GM21576 (cell line): ENCODE results near the gene TMEM178B.

Source experiments
- ATAC-seq: cut with Tn5 transposase; IDR thresholded peaks from one replicate; pipeline ENCODE4 v1.9.1; 2021; ENCODE audit warnings: mild to moderate bottlenecking, moderate library complexity; ENCODE audit not compliant: unreplicated experiment

TMEM178B gene

DNA sequence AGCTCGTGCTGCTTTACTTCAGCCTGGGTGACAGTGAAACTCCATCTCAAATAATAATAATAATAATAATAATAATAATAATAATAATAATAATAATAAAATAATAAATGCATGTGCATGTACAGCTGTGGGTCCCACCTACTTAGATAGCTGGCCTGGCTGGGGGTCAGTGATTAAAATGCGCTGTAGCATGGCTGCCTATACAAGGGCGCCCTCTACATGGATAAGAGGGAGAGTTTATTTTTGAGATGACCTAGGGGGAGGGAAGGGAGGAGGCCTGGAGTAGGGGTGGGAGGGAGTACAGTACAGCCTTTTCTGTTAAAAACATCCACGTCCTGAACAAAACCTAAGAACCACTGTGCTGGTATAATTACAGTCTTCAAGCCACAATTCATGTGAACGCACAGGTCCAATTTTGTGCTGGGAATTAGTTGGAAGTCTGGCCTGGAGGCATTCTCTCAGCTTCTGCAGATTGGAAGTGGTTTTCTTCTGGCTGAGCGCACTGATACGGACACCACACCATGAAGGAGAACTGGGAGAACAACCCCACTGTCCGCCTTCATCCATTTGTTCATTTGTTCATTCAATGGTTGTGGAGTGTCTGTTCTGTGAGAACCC, 146.5 kb downstream of the TMEM178B start:
- no peak for ATAC-seq

DNA sequence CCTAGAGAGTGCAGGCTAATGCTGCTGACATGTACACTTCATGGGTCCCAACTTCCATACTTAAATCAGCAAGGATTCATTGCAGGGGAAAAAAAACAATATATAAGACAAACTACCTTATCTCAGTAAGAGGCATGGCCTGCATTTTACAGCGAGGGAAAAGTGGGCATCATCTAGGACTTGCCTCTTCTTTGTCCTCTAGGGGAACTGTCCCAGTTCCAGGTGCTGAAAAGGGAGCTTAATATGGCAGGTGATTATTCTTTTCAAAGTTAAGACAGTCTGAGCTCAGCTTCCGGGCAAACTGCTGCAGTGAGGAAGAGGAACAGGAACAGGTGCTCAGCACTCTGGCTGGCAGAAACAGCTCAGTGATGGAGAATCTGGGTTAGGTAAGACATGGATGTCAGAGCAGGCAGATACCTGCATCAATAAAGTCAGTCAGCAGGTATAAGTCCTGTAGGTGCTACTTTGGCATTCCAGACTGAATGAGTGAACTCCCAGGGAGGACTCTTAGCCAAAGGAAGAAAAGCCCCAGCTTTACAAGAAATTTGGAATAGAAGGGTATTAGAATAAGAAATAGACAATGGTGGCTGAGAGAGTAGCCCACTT, 147.2 kb downstream of the TMEM178B start:
- ATAC-seq, result no peak

DNA sequence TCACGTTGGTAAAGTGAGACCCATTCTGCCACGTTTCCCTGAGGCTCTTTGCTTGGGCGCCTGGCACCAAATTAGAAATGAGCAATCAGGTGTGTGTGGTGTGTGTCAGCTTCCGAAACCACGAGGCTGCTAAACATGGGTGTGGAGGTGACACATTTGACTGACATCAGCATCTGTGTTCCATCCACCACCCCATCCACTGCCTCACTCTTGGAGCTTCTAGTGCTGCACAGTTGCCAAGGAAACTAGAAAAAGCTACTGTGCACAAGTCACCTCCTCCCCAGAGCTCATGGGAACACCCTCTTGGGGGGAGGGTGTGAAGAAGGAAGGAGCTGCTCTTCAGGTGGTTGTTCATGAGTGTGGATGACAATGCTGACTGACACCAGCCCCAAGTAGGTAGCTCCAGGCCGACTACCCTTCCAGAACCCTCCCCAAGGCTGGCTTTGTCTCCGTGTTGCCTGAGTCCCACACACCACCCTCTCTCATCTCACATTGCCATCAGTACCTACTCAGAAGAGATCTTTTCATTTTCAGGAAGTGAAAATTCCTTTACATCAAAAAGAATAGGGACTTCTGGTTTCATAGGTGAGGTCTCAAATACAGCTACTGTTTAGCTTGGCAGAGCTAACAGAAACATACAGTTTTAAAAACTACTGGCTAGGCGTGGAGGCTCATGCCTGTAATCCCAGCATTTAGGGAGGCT, 152.2 kb downstream of the TMEM178B start:
- ATAC-seq, result no peak

DNA sequence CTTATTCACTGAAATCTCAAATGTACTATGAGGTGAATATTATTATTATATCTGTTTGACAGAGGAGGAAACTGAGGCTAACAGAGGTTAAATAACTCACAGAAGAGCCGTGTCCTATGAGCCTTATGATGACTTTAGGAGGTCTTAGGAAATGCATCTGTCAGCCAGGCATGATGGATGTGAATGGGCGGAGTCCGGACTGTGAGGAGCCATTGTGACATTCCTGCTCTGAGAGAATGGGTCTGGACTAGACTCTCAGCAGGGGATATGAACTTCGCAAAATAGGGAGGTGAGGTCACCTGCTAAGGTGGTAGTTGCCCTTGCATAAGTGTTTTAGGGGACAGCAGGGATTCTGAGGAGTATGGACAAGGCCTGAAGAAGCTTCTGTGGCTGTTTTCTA, 153.6 kb downstream of the TMEM178B start:
- no peak for ATAC-seq

DNA sequence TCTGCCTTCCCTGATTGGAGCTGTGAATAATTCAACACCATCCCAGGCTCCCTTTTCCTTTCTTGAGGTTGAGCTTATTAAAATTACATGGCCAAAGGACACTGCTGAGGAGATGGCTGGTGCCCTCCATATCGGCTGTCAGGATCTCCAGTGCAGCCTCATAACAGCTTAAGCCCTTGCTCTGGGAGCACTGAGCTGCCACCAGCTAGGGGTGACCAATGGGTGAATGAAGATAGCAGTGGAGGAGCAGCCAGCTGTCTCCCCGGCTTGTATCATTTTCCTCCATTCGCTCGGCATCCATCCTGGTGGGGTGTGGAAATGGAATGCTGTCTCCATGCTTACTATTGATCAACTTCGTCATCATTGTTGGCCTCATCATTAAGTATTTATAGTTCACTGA, 154.6 kb downstream of the TMEM178B start:
- ATAC-seq, result no peak

DNA sequence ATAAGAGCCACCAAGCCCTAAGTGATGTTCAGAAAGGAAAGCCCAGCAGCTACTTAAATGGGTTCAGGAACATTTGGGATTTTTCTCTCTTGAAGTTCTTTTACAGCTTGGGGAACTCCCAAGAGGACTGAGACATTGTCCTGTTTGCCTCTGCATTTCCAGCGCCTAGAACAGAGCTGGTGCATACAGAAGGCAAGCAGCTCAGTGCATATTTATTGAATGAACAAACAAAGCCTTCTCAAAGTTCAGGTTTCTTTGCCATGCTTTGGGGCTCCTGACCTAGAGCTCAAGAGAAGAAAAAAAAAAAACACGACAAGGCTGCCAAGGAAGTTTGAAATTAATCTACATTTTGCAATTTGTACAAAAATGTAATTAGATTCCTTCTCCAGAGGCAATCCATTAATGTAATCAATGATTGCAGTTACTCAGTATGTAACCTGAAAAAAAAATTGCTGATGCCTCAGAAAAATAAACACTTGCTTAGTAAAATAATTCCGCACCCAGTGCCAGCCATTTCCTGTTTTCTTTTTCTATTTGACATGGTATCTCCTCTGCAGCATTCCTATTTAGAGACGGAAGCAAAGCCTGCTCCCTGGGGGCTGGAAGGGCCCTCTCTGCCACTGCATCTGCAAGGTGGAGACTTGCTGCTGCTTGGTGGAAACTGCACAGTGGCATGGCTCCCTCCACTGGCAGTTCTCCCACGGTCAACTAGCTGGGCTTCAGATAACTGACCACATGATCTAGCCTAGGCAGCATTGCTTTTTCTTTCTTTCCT, 157.3 kb downstream of the TMEM178B start:
- no peak for ATAC-seq

DNA sequence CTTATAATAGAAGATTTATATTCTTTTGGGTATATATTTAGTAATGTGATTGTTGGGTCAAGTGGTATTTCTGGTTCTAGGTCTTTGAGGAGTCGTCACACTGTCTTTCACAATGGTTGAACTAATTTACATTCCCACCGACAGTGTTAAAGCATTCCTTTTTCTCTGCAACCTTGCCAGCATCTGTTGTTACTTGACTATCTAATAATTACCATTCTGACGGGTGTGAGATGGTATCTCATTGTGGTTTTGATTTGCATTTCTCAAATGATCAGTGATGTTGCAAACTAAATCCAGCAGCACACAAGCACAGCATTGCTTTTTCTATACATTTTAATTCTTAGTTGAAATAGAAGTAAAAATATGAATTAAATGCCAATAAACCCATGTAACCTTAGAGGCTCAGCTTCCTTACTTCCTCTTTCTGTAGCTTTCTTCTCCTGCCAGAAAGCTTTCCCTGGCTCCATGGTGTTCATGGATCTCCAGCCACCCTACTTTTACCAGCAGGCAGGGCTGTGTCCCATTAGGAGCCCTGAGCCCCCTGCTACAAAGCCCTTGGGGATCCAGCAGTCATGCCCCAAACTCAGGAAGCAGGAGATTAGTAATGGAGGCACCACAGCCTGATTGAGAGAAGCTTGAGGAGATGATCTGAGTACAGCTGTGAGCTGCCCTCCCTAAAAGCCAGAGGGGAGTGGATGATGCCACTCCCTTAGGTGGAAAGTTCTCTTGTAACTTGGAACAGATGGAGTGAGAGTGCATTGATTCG, 158.6 kb downstream of the TMEM178B start:
- ATAC-seq, result no peak

DNA sequence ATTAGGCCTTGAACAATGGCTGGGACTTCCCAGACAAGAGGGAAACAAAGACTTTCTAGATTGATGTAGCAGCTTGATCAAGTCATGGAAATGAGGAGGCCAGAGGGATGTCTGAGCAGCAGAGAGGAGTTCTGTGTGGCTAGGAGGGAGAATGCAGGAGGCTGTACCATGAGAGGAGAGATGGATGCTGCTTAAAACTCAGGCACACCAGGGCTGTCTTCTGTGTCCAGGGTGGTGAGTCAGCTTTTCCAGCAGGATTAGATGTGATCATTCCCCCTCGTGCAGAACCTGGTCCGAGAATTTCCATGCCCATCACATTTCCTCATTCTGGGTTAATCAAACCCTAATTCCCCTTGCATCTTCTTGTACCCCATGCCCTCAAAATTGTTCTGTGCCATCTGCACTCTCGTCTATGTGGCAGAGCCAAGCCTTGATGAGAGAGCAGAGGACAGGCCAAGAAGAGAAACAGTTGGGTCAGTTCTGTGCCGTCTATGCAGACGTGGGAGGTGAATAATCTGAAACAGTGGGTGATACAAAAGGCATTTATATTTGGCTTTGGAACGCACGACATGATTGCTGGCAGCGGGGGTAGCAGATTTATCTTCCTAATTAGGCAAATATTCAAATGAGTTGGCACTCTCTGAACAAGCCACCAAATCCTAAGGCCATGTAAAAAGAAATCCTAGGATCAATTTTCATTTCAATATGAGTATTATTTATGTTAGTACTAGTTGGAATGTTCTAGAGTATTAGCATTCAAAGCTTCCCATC, 160.7 kb downstream of the TMEM178B start:
- ATAC-seq, result no peak

DNA sequence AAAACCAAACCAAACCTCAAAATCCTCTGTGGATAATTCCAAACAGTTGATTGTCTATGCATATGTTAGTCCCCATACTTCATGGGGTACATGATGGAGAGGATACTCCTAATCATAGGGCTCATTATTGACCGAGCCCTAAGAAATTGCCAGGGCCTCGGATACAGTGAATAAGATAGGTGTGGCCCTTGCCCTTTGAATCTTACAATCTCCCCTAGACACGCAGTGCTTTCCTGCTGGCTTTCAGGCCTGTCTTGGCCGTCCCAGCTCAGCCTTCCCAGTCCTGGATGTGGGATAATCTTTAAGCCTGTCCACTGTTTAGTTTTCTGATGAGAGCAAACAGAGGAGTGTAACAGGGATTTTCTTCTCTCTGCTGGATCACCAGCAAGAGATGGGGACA, 161.8 kb downstream of the TMEM178B start:
- ATAC-seq, result no peak

DNA sequence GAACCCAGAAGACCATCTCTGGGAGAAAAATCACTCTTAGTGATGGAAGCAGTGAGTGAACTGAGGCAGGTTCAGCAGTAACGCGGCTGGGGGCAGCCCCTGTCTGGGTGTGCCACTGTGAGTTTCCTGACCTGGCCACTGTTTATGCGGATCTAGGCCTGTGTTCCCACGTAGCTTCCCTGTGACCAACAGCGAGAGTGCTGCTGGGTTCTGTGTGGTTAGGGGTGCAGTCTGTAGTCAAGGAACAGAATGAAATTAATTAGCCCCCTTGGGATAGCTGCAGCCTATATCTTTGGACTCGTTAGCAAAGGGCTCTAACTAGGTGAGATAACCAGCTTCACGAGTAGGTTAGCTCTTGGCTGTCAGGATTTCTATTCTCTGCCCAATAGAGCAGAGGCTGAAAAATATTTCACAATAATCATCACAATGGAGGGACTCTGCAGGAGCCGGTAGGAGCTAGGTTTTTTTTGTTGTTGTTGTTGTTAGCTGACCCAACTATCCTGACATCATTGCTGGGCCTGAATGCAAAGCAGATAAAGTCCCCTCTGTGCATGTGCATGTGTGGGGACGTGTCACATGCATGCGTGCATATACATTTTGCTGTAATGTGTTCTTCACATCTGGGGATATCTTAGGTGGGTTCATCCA, 164.9 kb downstream of the TMEM178B start:
- ATAC-seq, result no peak

DNA sequence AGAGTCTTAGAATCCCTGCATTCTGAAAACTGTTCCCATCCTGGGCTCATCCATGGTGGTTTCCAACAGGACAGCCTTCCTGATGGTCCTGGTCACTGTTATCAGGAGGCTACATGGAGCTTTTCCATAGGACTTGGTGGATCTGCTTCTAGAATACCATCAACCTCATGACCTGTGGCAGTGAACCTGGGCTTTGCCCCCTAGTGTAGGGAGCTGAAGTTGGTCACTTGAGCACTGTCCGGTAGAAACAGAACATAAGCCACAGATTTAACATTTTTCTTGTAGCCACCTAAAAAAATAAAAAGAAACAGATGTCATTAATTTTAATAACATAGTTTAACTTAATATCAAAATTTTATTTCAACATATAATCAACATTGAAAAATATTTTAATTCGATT, 165.8 kb downstream of the TMEM178B start:
- no peak for ATAC-seq

DNA sequence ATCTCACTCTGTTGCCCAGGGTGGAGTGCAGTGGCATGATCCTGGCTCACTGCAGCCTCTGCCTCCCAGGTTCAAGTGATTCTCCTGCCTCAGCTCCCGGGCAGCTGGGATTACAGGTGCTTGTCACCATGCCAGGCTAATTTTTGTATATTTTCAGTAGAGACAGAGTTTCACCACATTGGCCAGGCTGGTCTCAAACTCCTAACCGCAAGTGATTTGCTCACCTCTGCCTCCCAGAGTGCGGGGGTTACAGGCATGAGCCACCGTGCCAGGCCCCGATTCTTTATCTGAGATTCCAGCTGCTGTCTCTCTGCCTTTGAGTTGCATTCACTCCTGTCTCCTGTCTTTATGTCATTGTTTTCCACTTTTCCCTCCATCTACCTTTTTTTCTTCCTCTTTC, 168.7 kb downstream of the TMEM178B start:
- no peak for ATAC-seq

DNA sequence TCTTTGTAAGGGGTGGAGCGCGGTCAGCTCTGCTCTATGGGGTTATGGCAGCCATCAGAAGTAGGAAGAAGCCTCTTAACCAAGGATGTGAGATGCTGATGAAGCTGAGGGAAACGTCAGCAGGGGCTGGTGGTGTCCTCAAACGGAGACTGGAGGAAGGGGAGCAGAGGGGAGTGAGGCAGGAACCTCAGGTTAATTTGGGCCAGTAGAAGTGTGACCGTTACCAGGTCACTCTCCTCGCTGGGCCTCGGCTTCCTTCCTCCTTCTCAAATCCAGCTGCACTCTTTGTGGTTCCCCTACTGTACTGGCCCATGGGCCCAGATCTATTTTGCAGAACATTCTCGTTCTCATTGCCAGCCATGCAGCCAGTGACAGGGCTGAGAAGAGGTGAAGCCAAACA, 169.5 kb downstream of the TMEM178B start:
- ATAC-seq, result no peak

DNA sequence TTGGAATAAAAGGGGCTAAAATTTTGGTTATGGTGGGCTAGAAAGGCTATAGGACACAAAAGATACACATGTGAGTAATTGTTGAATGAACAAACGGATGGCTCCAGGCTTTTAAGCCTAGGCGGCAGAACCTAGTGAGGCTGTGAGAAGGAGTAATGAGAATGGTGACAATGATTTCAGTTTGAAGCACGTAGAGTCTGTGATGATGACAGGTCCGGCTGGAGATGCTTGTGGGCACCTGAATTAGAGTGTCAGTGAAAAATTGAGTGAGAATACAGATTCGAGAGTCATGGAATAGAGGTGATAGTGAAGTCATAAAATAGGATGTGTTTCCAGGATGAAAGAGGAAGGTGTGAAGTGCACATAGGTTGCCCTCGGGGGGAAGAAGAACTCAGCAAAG, 170.6 kb downstream of the TMEM178B start:
- ATAC-seq, result no peak

DNA sequence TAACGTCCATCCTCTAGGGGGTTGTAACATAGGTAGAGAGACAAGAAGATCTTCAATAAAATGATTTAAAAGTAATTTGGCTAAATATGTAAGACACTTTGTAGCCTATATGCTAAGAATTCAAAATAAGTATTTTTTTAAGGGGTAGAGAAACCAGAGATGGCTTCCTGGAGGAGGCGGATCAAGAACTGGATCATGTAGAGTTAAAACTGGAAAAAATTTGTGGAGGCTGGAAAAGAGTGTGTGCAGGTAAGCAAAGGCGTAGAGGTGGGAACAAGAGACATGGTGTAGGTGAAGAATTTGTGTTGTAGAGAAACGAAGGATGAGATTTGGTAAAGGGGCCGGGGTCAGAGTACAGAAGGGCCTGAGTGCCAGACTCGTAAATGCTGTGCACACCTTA, 172.6 kb downstream of the TMEM178B start:
- ATAC-seq, result no peak

DNA sequence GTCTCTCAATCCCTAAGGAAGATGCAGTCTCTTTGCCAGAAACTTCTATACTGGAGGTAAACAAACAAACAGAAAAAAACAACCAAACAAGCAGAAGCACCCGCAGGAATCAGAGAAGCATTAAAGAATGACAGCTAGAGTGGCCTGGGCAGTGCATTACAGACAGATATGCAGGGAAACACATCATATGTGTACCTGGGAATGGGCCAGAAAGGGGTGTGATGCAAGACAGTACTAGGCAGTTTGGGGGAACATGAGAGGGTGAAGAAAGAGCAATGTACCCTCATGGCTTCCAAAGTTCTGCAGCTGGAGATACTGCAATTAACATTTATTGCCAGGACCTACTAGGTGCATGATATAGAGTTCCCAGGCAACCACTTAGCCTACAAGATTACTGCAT, 177.3 kb downstream of the TMEM178B start:
- ATAC-seq, result no peak

DNA sequence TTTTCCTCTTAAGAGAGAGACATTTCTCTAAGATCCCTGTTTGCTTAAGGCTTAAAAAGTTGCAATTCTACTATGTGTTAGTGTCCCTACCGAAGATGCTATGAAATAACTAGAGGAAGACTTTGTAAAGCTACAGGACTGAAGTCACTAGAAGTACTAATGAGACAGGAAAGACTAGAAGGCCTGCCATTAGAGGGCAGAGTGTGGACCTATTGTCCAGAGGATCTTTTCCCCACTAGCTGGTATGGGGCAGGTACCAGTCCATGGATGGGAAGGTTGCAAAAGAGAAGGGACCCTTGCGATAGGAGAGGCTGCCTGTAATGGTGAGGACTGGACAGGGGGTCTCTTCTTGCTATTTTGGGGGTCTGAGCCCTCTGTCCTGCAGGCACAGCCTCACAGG, 178.1 kb downstream of the TMEM178B start:
- ATAC-seq, result no peak

DNA sequence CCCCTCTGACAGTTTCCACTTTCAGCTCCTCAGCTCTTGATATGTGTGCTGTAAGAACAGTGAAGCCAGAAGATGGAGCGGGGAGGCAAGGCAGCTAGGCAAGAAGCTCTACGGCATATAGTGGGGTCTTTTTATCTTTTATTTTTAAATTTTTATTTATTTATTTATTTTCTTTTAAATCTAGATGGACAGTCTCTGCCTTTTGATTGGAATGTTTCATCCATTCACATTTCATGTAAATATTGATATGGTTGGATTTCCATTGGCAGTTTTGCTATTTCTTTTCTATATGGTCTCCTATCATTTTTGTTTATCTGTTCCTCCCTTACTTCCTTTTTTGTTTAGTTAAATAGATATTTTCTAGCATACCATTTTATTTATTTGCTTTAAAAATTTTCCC, 183.7 kb downstream of the TMEM178B start:
- ATAC-seq, result no peak

DNA sequence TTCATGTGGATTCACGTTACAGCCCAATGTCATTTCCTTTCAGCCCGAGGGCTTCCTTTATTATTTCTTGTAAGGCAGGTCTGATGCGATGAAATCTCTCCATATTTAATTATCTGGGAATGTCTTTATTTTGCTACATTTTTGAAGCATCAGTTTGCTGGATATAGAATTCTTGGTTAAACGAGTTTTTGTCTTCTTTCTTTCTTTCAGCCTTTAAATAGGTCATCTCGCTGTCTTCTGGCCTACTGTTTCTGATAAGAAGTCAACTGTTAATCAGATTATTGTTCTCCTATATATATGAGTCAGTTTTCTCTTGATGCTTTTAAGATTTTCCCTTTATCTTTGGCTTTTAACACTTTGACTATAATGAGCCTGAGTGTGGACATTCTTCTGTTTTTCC, 184.7 kb downstream of the TMEM178B start:
- ATAC-seq, result no peak
